K562 (cell line): ENCODE data around the gene HNRNPK. TPM values are rescaled to one million over a fixed set of nuclear protein-coding genes. Genes with fewer than 3 reads are reported as not detected.

Experiments
- ATF2 ChIP-seq: sonication (generic); formaldehyde crosslinking; IDR thresholded peaks from 2 replicates; pipeline ENCODE4 v1.8.1; 2022; ENCODE audit warnings: missing genetic modification reagents
- CBFA2T3 ChIP-seq: fragments of 450-650 bp; IDR thresholded peaks from 2 replicates; pipeline ENCODE4 v1.6.1; 2017
- CCNT2 ChIP-seq: IDR thresholded peaks from 2 replicates; pipeline ENCODE4 v1.6.1; 2011; ENCODE audit warnings: borderline replicate concordance, low read depth, mild to moderate bottlenecking, moderate library complexity, mixed read lengths, low read length; ENCODE audit not compliant: insufficient read length; ENCODE audit errors: extremely low read depth
- CTBP1 ChIP-seq: fragments of 450-650 bp; IDR thresholded peaks from 2 replicates; pipeline ENCODE4 v1.6.1; 2016; ENCODE audit warnings: borderline replicate concordance
- E2F6 ChIP-seq, 2 experiments: IDR thresholded peaks; 2 replicates each; pipeline ENCODE4 v1.6.1; 2011; ENCODE audit warnings: borderline replicate concordance in 1 of 2, control low read depth in 1 of 2, low read depth in 1 of 2, low read length in 1 of 2, mild to moderate bottlenecking in 1 of 2, mixed read lengths in 1 of 2, moderate library complexity in 1 of 2; ENCODE audit not compliant: insufficient read depth in 1 of 2, insufficient read length in 1 of 2, poor library complexity in 1 of 2, severe bottlenecking in 1 of 2; ENCODE audit errors: extremely low read depth in 1 of 2
- EWSR1 ChIP-seq: fragments of 450-650 bp; IDR thresholded peaks from 2 replicates; pipeline ENCODE4 v1.6.1; 2018; ENCODE audit warnings: borderline replicate concordance, mild to moderate bottlenecking, low read depth, moderate library complexity; ENCODE audit not compliant: partially characterized antibody
- HINFP ChIP-seq: fragments of 450-650 bp; conservative IDR thresholded peaks from 2 replicates; pipeline ENCODE4 v1.6.1; 2016; ENCODE audit warnings: missing genetic modification characterization, low read depth, mild to moderate bottlenecking, control low read depth, missing compliant biosample characterization
- ILF3 ChIP-seq: fragments of 450-650 bp; IDR thresholded peaks from 2 replicates; pipeline ENCODE4 v1.6.1; 2018; ENCODE audit warnings: antibody characterized with exemption, mild to moderate bottlenecking, moderate library complexity, borderline replicate concordance
- KAT2B ChIP-seq: IDR thresholded peaks from one replicate; pipeline ENCODE4 v1.6.1; 2012; ENCODE audit warnings: low read depth, mild to moderate bottlenecking, control low read depth, inconsistent platforms, low read length, moderate library complexity
- KHSRP ChIP-seq: fragments of 450-650 bp; IDR thresholded peaks from 2 replicates; pipeline ENCODE4 v1.6.1; 2017
- MECOM ChIP-seq: fragments of 250-450 bp; sonication (Bioruptor Pico); IDR thresholded peaks from 2 replicates; pipeline ENCODE4 v1.8.0; 2022; ENCODE audit warnings: inconsistent platforms
- NFATC3 ChIP-seq: fragments of 450-650 bp; IDR thresholded peaks from 2 replicates; pipeline ENCODE4 v1.6.1; 2017; ENCODE audit warnings: mild to moderate bottlenecking
- NFIX ChIP-seq: fragments of 250-450 bp; sonication (Bioruptor Pico); IDR thresholded peaks from 2 replicates; pipeline ENCODE4 v1.4.0; 2020; ENCODE audit warnings: low read depth, mild to moderate bottlenecking, moderate library complexity
- NRF1 ChIP-seq, 2 experiments: fragments of 450-650 bp; IDR thresholded peaks in 1 of 2; conservative IDR thresholded peaks in 1 of 2; 2 replicates each; pipeline ENCODE4 v1.6.1; 2014; ENCODE audit warnings: mild to moderate bottlenecking in 2 of 2
- POLR2AphosphoS2 ChIP-seq: IDR thresholded peaks from 2 replicates; pipeline ENCODE4 v1.6.1; 2012; ENCODE audit warnings: low read length, improper control_type of control experiment
- POLR2AphosphoS5 ChIP-seq: IDR thresholded peaks from 2 replicates; pipeline ENCODE4 v1.6.1; 2011; ENCODE audit warnings: mild to moderate bottlenecking, low read depth, low read length, moderate library complexity; ENCODE audit not compliant: control insufficient read depth, insufficient read depth
- POLR2B ChIP-seq: fragments of 450-650 bp; IDR thresholded peaks from 2 replicates; pipeline ENCODE4 v1.6.1; 2018; ENCODE audit warnings: low read depth; ENCODE audit not compliant: partially characterized antibody
- POLR2H ChIP-seq: IDR thresholded peaks from 2 replicates; pipeline ENCODE4 v1.6.1; 2016; ENCODE audit warnings: missing genetic modification characterization, low read depth, mild to moderate bottlenecking, control low read depth, missing compliant biosample characterization, moderate library complexity
- RCOR1 ChIP-seq, 2 experiments: IDR thresholded peaks; 2 replicates each; pipeline ENCODE4 v1.6.1; 2012; ENCODE audit warnings: low read depth in 2 of 2, low read length in 2 of 2, borderline replicate concordance in 1 of 2, improper control_type of control experiment in 1 of 2
- SAFB2 ChIP-seq: fragments of 200-400 bp; formaldehyde crosslinking; IDR thresholded peaks from 2 replicates; pipeline ENCODE4 v1.6.1; 2018; ENCODE audit warnings: borderline replicate concordance, low read length, low read depth, moderate library complexity; ENCODE audit not compliant: severe bottlenecking
- SRF ChIP-seq, 2 experiments: fragments of 250-450, 450-650 bp in 1 of 2; sonication (Bioruptor Pico) in 1 of 2; sonication (generic) in 1 of 2; formaldehyde crosslinking; IDR thresholded peaks; 2 replicates each; pipeline versions ENCODE4 v1.5.0 to v1.5.1; 2020 to 2022; ENCODE audit warnings: mild to moderate bottlenecking in 1 of 2, missing genetic modification reagents in 1 of 2
- TRIM24 ChIP-seq, 2 experiments: fragments of 450-650 bp; IDR thresholded peaks; 2 replicates each; pipeline ENCODE4 v1.6.1; 2016
- ZBTB17 ChIP-seq: fragments of 450-650 bp; formaldehyde crosslinking; IDR thresholded peaks from 2 replicates; pipeline ENCODE4 v1.4.0; 2020; ENCODE audit warnings: mild to moderate bottlenecking
- ZNF232 ChIP-seq: sonication (generic); formaldehyde crosslinking; IDR thresholded peaks from 2 replicates; pipeline ENCODE4 v1.8.0; 2022; ENCODE audit warnings: mild to moderate bottlenecking, missing genetic modification reagents
- polyA plus RNA-seq, 8 experiments: library from polyadenylated mRNA; depleted of rRNA in 4 of 8; stranded (reverse) in 5 of 8; unstranded in 3 of 8; fragments of >200 nt; fragmentation: Nextera tagmentation in 2 of 8; fragmentation: Illumina TruSeq in 1 of 8; extraction: Ambion mirVana in 2 of 8; extraction: Trizol in 1 of 8; gene quantifications; 2 replicates each; pipeline versions ENCODE4 v1.2.1 to v1.2.3, GENCODE V29; 2011 to 2014; ENCODE audit warnings: inconsistent platforms in 1 of 8, missing spikeins in 1 of 8
- total RNA-seq, 7 experiments: library from RNA; depleted of rRNA in 6 of 7; stranded (reverse); fragments of >200 nt in 6 of 7; fragmentation: Illumina TruSeq in 2 of 7; extraction: Trizol in 2 of 7; gene quantifications; 2 replicates each; pipeline versions ENCODE4 v1.2.1 to v1.2.3, GENCODE V29; 2011 to 2021; ENCODE audit warnings: low replicate concordance in 1 of 7

The HNRNPK gene
- total and polyA plus RNA-seq, 9 of the 15 experiments (the other 6 are each of a cell fraction or from before 2014, with no cell fraction given) = 224 to 883 (median 618) TPM

- TF ChIP-seq E2F6 (IDR thresholded peaks at IDR 0.05; ENCODE audit: borderline replicate concordance in 1 of 2, extremely low read depth in 1 of 2, insufficient read depth in 1 of 2, insufficient read length in 1 of 2, low read depth in 1 of 2, low read length in 1 of 2, poor library complexity in 1 of 2, severe bottlenecking in 1 of 2) (no peak), POLR2AphosphoS5 (peak; percentile 63; the same call in 1 of the 2 replicates), KAT2B (no peak), POLR2B (peak; percentile 75), SAFB2 (no peak), MECOM (CRISPR knock-in tag) (no peak), KHSRP (peak; percentile 44; the same call in 1 of the 2 replicates), CBFA2T3 (0 out of 2 replicates have a peak, but pooled peaks have one; percentile 29), CTBP1 (0 out of 2 replicates have a peak, but pooled peaks have one; percentile 38), RCOR1 (IDR thresholded peaks at IDR 0.05; ENCODE audit: borderline replicate concordance in 1 of 2, low read depth in 2 of 2, low read length in 2 of 2) (0 out of 4 replicates have a peak, but pooled peaks of 1 of the 2 experiments have one; percentile 2), CCNT2 (no peak), ZNF232 (CRISPR knock-in tag) (no peak), POLR2AphosphoS2 (peak; percentile 93), HINFP (no peak), ILF3 (no peak; the same call in none of the 2 replicates), ZBTB17 (CRISPR knock-in tag) (peak; percentile 25; the same call in 1 of the 2 replicates), NFIX (no peak), NRF1 (conservative IDR thresholded peaks at IDR 0.05 in 1 of 2, IDR thresholded peaks at IDR 0.05 in 1 of 2) (no peak), EWSR1 (peak; percentile 80), TRIM24 (IDR thresholded peaks at IDR 0.05) (no peak), POLR2H (tag) (peak; percentile 28; the same call in 1 of the 2 replicates), ATF2 (CRISPR knock-in tag) (no peak), SRF (CRISPR knock-in tag; IDR thresholded peaks at IDR 0.05) (no peak), NFATC3 (no peak; the same call in 1 of the 2 replicates)
These were observed 14.4 kb downstream of the HNRNPK start (continued) for GRCh38 chr9:83965350-83966208.
